Peyer's patch (tissue), 4 donors: ENCODE results near the gene SLC16A12. TPM values are rescaled to one million over a fixed set of nuclear protein-coding genes. Genes with fewer than 3 reads are reported as not detected.

Source experiments
- DNase-seq, 3 donors: peaks; one replicate each; pipeline ENCODE4 v3.0.0-alpha.2; 2017 to 2019
- H3K27ac ChIP-seq, 4 donors: fragments of 200-600 bp; sonication (generic); one replicate each; pipeline ENCODE4 v1.5.1; 2016 to 2019
- H3K27me3 ChIP-seq, 2 donors: fragments of 200-600 bp; sonication (generic); one replicate each; pipeline ENCODE4 v1.5.1; 2019
- H3K36me3 ChIP-seq, 3 donors: fragments of 200-600 bp; sonication (generic); one replicate each; pipeline ENCODE4 v1.5.1; 2016 to 2019
- H3K4me1 ChIP-seq, 4 donors: fragments of 200-600 bp; sonication (generic); one replicate each; pipeline ENCODE4 v1.5.1; 2016 to 2019
- H3K4me3 ChIP-seq, 4 donors: fragments of 200-600 bp; sonication (generic); 1 replicate in 3 of 4; 2 replicates in 1 of 4; pipeline ENCODE4 v1.5.1; 2016 to 2019; ENCODE audit warnings: mild to moderate bottlenecking in 1 of 4
- H3K9me3 ChIP-seq, 4 donors: fragments of 200-600 bp; sonication (generic); one replicate each; pipeline ENCODE4 v1.5.1; 2016 to 2019; ENCODE audit warnings: mild to moderate bottlenecking in 1 of 4
- POLR2A ChIP-seq, 2 donors: fragments of 450-650 bp; IDR thresholded peaks; one replicate each; pipeline ENCODE4 v1.5.1; 2017; ENCODE audit warnings: antibody characterized with exemption in 2 of 2, mild to moderate bottlenecking in 2 of 2, moderate library complexity in 2 of 2
- total RNA-seq, 4 donors: library from RNA; depleted of rRNA; stranded (reverse); fragments of >200 nt; gene quantifications; one replicate each; pipeline ENCODE4 v1.1.0, GENCODE V29; 2016
- TF ChIP-seq, protein P1 (sequence below), 6 experiments: fragments of 450-650 bp in 4 of 6; fragments of 200-600 bp in 2 of 6; sonication (generic) in 1 of 6; IDR thresholded peaks; one replicate each; pipeline ENCODE4 v1.5.1; 2017 to 2019; ENCODE audit warnings: antibody characterized with exemption in 6 of 6, mild to moderate bottlenecking in 3 of 6, moderate library complexity in 1 of 6

Gene SLC16A12
- total RNA-seq, 4 donors from 2014 or later, result 0.38 TPM; not detected in 3

GRCh38 chr10:89475591-89475998, 59.8 kb downstream of the SLC16A12 start:
- Histone ChIP-seq H3K27ac (peak overlapping the region in 2 of 4 donors; percentile 6 to 67), H3K9me3 (no peaks in the 10 kb centered on the region), H3K36me3 (no peaks in the 10 kb centered on the region), H3K4me3 (no peak overlapping the region), H3K27me3 (no peaks in the 10 kb centered on the region), H3K4me1 (no peaks in the 10 kb centered on the region)
- no peak for TF ChIP-seq POLR2A (IDR thresholded peaks at IDR 0.05)
- TF ChIP-seq, protein P1, sequence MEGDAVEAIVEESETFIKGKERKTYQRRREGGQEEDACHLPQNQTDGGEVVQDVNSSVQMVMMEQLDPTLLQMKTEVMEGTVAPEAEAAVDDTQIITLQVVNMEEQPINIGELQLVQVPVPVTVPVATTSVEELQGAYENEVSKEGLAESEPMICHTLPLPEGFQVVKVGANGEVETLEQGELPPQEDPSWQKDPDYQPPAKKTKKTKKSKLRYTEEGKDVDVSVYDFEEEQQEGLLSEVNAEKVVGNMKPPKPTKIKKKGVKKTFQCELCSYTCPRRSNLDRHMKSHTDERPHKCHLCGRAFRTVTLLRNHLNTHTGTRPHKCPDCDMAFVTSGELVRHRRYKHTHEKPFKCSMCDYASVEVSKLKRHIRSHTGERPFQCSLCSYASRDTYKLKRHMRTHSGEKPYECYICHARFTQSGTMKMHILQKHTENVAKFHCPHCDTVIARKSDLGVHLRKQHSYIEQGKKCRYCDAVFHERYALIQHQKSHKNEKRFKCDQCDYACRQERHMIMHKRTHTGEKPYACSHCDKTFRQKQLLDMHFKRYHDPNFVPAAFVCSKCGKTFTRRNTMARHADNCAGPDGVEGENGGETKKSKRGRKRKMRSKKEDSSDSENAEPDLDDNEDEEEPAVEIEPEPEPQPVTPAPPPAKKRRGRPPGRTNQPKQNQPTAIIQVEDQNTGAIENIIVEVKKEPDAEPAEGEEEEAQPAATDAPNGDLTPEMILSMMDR (IDR thresholded peaks at IDR 0.05), result no peak
- DNase-seq, result no peak

- Histone ChIP-seq H3K9me3 (no peaks in the 10 kb centered on the region), H3K4me3 (no peak overlapping the region), H3K4me1 (no peaks in the 10 kb centered on the region), H3K36me3 (no peaks in the 10 kb centered on the region), H3K27me3 (no peaks in the 10 kb centered on the region), H3K27ac (peak overlapping the region in 3 of 4 donors; percentile 0 to 67 (median 19))
- TF ChIP-seq, protein P1 (IDR thresholded peaks at IDR 0.05), result no peak
- no peak for TF ChIP-seq POLR2A (IDR thresholded peaks at IDR 0.05)
- no peak for DNase-seq
These were observed 60.3 kb downstream of the SLC16A12 start for GRCh38 chr10:89475125-89475524.

DNA sequence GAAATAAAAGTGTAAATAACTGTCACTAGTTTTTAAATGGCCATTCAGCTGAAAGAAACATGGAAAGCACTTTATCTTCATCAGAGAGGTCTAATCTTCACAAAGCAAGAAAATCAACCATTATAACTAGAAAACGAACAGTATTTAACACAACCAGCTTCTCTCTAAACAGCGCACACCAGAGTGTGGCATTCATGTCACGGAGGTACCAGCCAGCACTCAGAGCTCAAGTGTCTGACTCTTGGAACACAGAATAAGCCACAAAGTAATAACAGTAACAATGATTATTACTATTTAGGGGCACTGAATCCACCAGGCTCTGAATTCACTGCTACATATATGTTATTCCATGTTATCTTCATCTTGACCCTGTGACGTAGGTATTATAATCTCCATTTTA, 60.9 kb downstream of the SLC16A12 start:
- Histone ChIP-seq H3K4me3 (no peak overlapping the region), H3K27ac (peak overlapping the region in 2 of 4 donors; percentile 0 to 67), H3K36me3 (no peaks in the 10 kb centered on the region), H3K27me3 (no peaks in the 10 kb centered on the region), H3K4me1 (no peaks in the 10 kb centered on the region), H3K9me3 (no peaks in the 10 kb centered on the region)
- TF ChIP-seq POLR2A (IDR thresholded peaks at IDR 0.05), result no peak
- TF ChIP-seq, protein P1 (IDR thresholded peaks at IDR 0.05), result no peak
- no peak for DNase-seq

DNA sequence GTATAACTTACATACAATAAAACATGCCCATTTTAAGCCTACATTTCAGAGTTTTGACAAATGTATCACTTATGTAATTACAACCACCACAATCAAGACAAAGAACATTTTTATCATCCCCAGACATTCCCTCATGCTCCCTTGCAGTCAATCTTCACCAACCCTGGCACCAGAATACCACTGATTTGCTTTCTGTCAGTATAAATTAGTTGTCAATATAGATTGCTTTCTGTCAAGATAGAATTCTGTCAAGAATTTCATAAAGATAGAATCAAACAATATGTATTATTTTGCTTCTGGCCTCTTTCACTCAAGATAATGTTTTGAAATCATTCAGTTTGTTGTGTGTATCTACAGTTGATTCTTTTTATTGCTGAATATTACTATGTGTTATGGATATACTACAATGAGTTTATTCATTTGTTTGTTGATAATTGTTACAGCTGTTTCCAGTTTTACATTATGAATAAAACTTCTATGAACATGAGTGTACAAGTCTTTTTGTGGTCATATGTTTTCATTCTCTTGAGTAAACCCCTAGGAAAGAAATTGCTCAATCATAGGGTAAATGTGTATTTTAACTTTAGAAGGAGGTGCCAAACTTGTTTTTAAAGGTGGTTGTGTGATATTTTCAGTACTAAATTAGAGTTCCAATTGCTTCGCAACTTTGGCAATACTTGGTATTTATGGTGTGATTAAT, 64.1 kb downstream of the SLC16A12 start:
- Histone ChIP-seq H3K4me3 (no peak overlapping the region), H3K27me3 (no peaks in the 10 kb centered on the region), H3K36me3 (no peaks in the 10 kb centered on the region), H3K9me3 (no peaks in the 10 kb centered on the region), H3K27ac (no peak overlapping the region), H3K4me1 (no peaks in the 10 kb centered on the region)
- TF ChIP-seq, protein P1 (IDR thresholded peaks at IDR 0.05), result no peak
- no peak for TF ChIP-seq POLR2A (IDR thresholded peaks at IDR 0.05)
- DNase-seq, result no peak

GRCh38 chr10:89470628-89471027, 64.8 kb downstream of the SLC16A12 start:
- Histone ChIP-seq H3K36me3 (no peaks in the 10 kb centered on the region), H3K4me3 (no peak overlapping the region), H3K4me1 (no peaks in the 10 kb centered on the region), H3K9me3 (no peaks in the 10 kb centered on the region), H3K27ac (no peak overlapping the region), H3K27me3 (no peaks in the 10 kb centered on the region)
- TF ChIP-seq, protein P1 (IDR thresholded peaks at IDR 0.05), result no peak
- DNase-seq, result no peak
